Uterus (tissue), 4 donors: Measurements from ENCODE around the gene SYNPO2L. TPM values are rescaled to one million over a fixed set of nuclear protein-coding genes. Genes with fewer than 3 reads are reported as not detected.
A peak's percentile ranks its signal among the peaks of the same experiment; 100 is the strongest.

Experiments
- DNase-seq, 2 donors: peaks; one replicate each; pipeline ENCODE4 v3.0.0-alpha.2; 2019 to 2020
- H3K27ac ChIP-seq, 2 donors: fragments of 200-600 bp; sonication (generic); 1 replicate in 1 of 2; 2 replicates in 1 of 2; pipeline ENCODE4 v1.5.1; 2016 to 2018
- H3K27me3 ChIP-seq, 2 donors: fragments of 200-600 bp; sonication (generic); one replicate each; pipeline ENCODE4 v1.5.1; 2018 to 2019; ENCODE audit warnings: control low read depth in 1 of 2
- H3K36me3 ChIP-seq, 2 donors: fragments of 200-600 bp; sonication (generic); one replicate each; pipeline ENCODE4 v1.5.1; 2019; ENCODE audit warnings: control low read depth in 1 of 2
- H3K4me1 ChIP-seq, 2 donors: fragments of 200-600 bp; sonication (generic); one replicate each; pipeline ENCODE4 v1.5.1; 2018 to 2019; ENCODE audit warnings: control low read depth in 1 of 2
- H3K4me3 ChIP-seq, 2 donors: fragments of 200-600 bp; sonication (generic); 1 replicate in 1 of 2; 2 replicates in 1 of 2; pipeline ENCODE4 v1.5.1; 2018 to 2019; ENCODE audit warnings: mild to moderate bottlenecking in 1 of 2
- H3K9me3 ChIP-seq, 2 donors: fragments of 200-600 bp; sonication (generic); one replicate each; pipeline ENCODE4 v1.5.1; 2019; ENCODE audit warnings: control low read depth in 1 of 2
- POLR2A ChIP-seq, 2 donors: fragments of 450-650 bp; IDR thresholded peaks; one replicate each; pipeline ENCODE4 v1.6.1; 2016; ENCODE audit warnings: antibody characterized with exemption in 2 of 2, mild to moderate bottlenecking in 1 of 2, moderate library complexity in 1 of 2
- intact Hi-C: fragments of 100-400 bp; cut with DNase I; formaldehyde crosslinking; loops from one replicate; pipeline ENCODE4 v1.15.1; 2023; ENCODE audit warnings: low total_unique reads
- total RNA-seq, 4 donors: library from RNA; depleted of rRNA in 3 of 4; stranded (reverse); fragments of >200 nt in 3 of 4; gene quantifications; one replicate each; pipeline versions ENCODE4 v1.1.0 to v1.2.4, GENCODE V29; 2014 to 2023
- TF ChIP-seq, protein P1 (sequence below), 4 experiments: fragments of 200-600 bp in 2 of 4; fragments of 450-650 bp in 2 of 4; sonication (generic) in 2 of 4; IDR thresholded peaks; one replicate each; pipeline ENCODE4 v1.5.1; 2016 to 2019; ENCODE audit warnings: antibody characterized with exemption in 4 of 4, mild to moderate bottlenecking in 2 of 4, moderate library complexity in 1 of 4
- donor health status: DM: yes; HTN: yes; CAD: no.

The SYNPO2L gene
- total RNA-seq, 4 donors from 2014 or later = 0.37 TPM; not detected in 3

GRCh38 chr10:73647211-73647874 lies 8.5 kb downstream of the SYNPO2L start:
- H3K9me3 ChIP-seq = no peaks in the 10 kb centered on the region
- H3K4me3 ChIP-seq = peak overlapping the region; percentile 58 to 73
- peaks cover 0 to 2% of the 10 kb centered on the region in 2 donors for H3K4me1 ChIP-seq
- no peak for TF ChIP-seq POLR2A (IDR thresholded peaks at IDR 0.05)
- TF ChIP-seq, protein P1, sequence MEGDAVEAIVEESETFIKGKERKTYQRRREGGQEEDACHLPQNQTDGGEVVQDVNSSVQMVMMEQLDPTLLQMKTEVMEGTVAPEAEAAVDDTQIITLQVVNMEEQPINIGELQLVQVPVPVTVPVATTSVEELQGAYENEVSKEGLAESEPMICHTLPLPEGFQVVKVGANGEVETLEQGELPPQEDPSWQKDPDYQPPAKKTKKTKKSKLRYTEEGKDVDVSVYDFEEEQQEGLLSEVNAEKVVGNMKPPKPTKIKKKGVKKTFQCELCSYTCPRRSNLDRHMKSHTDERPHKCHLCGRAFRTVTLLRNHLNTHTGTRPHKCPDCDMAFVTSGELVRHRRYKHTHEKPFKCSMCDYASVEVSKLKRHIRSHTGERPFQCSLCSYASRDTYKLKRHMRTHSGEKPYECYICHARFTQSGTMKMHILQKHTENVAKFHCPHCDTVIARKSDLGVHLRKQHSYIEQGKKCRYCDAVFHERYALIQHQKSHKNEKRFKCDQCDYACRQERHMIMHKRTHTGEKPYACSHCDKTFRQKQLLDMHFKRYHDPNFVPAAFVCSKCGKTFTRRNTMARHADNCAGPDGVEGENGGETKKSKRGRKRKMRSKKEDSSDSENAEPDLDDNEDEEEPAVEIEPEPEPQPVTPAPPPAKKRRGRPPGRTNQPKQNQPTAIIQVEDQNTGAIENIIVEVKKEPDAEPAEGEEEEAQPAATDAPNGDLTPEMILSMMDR (IDR thresholded peaks at IDR 0.05) = no peak
- DNase-seq = peak; percentile 61 to 67
- H3K27ac ChIP-seq = peak overlapping the region; percentile 56 to 63
- H3K27me3 ChIP-seq = no peaks in the 10 kb centered on the region
- intact Hi-C loops = no loop called here
- H3K36me3 ChIP-seq = no peaks in the 10 kb centered on the region

GRCh38 chr10:73646598-73647041 lies 9.2 kb downstream of the SYNPO2L start:
- Histone ChIP-seq H3K27me3 (no peaks in the 10 kb centered on the region), H3K36me3 (no peaks in the 10 kb centered on the region), H3K4me1 (peaks cover 0 to 2% of the 10 kb centered on the region in 2 donors), H3K27ac (no peak overlapping the region), H3K9me3 (no peaks in the 10 kb centered on the region), H3K4me3 (no peak overlapping the region)
- DNase-seq = no peak
- intact Hi-C loops = no loop called here
- no peak for TF ChIP-seq POLR2A (IDR thresholded peaks at IDR 0.05)
- TF ChIP-seq, protein P1 (IDR thresholded peaks at IDR 0.05) = no peak

- Histone ChIP-seq H3K36me3 (no peaks in the 10 kb centered on the region), H3K27me3 (no peaks in the 10 kb centered on the region), H3K9me3 (no peaks in the 10 kb centered on the region), H3K4me1 (no peaks in the 10 kb centered on the region), H3K4me3 (no peak overlapping the region), H3K27ac (no peak overlapping the region)
- TF ChIP-seq POLR2A (IDR thresholded peaks at IDR 0.05) = no peak
- TF ChIP-seq, protein P1 (IDR thresholded peaks at IDR 0.05) = no peak
- intact Hi-C loops = no loop called here
- no peak for DNase-seq
Observed at GRCh38 chr10:73645251-73645650, 10.6 kb downstream of the SYNPO2L start.

DNA sequence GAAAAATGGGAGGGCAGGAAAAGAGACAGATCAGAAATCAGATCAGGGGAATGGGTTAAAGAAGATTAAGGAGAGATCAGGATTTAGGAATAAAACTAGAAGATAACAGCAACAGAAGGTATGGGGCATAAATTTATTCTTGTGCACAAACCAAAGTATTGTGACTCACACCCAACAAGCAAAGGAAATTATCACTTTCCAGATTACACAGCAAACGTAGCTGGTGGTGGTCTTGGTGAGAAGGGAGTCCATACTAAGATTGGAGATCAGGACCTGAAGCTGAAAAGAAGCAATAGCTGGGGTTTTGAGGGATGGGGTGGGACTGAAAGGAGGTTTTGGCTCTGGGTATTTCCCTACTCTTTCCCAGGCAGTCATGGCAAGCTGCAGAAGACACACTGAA lies 11.1 kb downstream of the SYNPO2L start:
- Histone ChIP-seq H3K27me3 (no peaks in the 10 kb centered on the region), H3K36me3 (no peaks in the 10 kb centered on the region), H3K27ac (no peak overlapping the region), H3K4me3 (no peak overlapping the region), H3K4me1 (no peaks in the 10 kb centered on the region), H3K9me3 (no peaks in the 10 kb centered on the region)
- intact Hi-C loops = loop anchor here (5.0 kb wide), 1 partner anchor 117 kb away; no protein-coding TSS in a partner anchor
- TF ChIP-seq, protein P1 (IDR thresholded peaks at IDR 0.05) = no peak
- TF ChIP-seq POLR2A (IDR thresholded peaks at IDR 0.05) = no peak
- DNase-seq = no peak

GRCh38 chr10:73644015-73644743 lies 11.7 kb downstream of the SYNPO2L start:
- intact Hi-C loops = loop anchor here (5.0 kb wide), 1 partner anchor 117 kb away; no protein-coding TSS in a partner anchor
- no peaks in the 10 kb centered on the region for H3K36me3 ChIP-seq
- H3K9me3 ChIP-seq = no peaks in the 10 kb centered on the region
- no peaks in the 10 kb centered on the region for H3K4me1 ChIP-seq
- DNase-seq = peak; percentile 59 to 67
- no peaks in the 10 kb centered on the region for H3K27me3 ChIP-seq
- H3K4me3 ChIP-seq = no peak overlapping the region
- TF ChIP-seq POLR2A (IDR thresholded peaks at IDR 0.05) = no peak
- TF ChIP-seq, protein P1 (IDR thresholded peaks at IDR 0.05) = peak; percentile 74 to 97 (median 91)
- no peak overlapping the region for H3K27ac ChIP-seq
